Glutamatergic neuron (in vitro differentiated cells): ENCODE measurements around the gene RIC8B. TPM values are rescaled to one million over a fixed set of nuclear protein-coding genes. Genes with fewer than 3 reads are reported as not detected.

ENCODE experiments used
- DNase-seq: peaks from one replicate; pipeline ENCODE4 v3.0.0; 2022
- H3K27ac Mint-ChIP-seq: one replicate; pipeline ENCODE4 v1.8.0; 2020; ENCODE audit warnings: mild to moderate bottlenecking, mixed read lengths, inconsistent platforms; ENCODE audit not compliant: unreplicated experiment
- H3K27me3 Mint-ChIP-seq: one replicate; pipeline ENCODE4 v1.8.0; 2020; ENCODE audit warnings: mild to moderate bottlenecking, moderate library complexity, mixed read lengths, inconsistent platforms; ENCODE audit not compliant: unreplicated experiment
- H3K36me3 Mint-ChIP-seq: one replicate; pipeline ENCODE4 v1.8.0; 2020; ENCODE audit warnings: mild to moderate bottlenecking, mixed read lengths, inconsistent platforms; ENCODE audit not compliant: unreplicated experiment
- H3K4me1 Mint-ChIP-seq: one replicate; pipeline ENCODE4 v1.8.0; 2020; ENCODE audit warnings: mild to moderate bottlenecking, low read depth, mixed read lengths, inconsistent platforms; ENCODE audit not compliant: unreplicated experiment
- H3K4me3 Mint-ChIP-seq: one replicate; pipeline ENCODE4 v1.8.0; 2020; ENCODE audit warnings: mild to moderate bottlenecking, mixed read lengths, inconsistent platforms; ENCODE audit not compliant: unreplicated experiment
- H3K9me3 Mint-ChIP-seq: one replicate; pipeline ENCODE4 v1.8.0; 2020; ENCODE audit warnings: mild to moderate bottlenecking, moderate library complexity, mixed read lengths, inconsistent platforms; ENCODE audit not compliant: unreplicated experiment
- CTCF ChIP-seq: fragments of 200-600 bp; sonication (generic); IDR thresholded peaks from one replicate; pipeline ENCODE4 v1.5.0; 2021; ENCODE audit not compliant: partially characterized antibody, unreplicated experiment
- total RNA-seq: library from RNA; stranded (reverse); fragmentation: NEBNext Ultra II Directional; extraction: Animal tissue kit (Norgen Biotek cat#: 25700); gene quantifications from one replicate; pipeline ENCODE4 v1.2.1, GENCODE V29; 2021; ENCODE audit not compliant: unreplicated experiment

The RIC8B gene
- total RNA-seq, 1 donor from 2014 or later, result 21.3 TPM

GRCh38 chr12:106780010-106780631 lies 5.6 kb downstream of the RIC8B start:
- Mint-ChIP-seq H3K36me3 (no peaks in the 10 kb centered on the region), H3K27ac (no peak overlapping the region)

GRCh38 chr12:106782619-106783018 lies 8.1 kb downstream of the RIC8B start:
- DNase-seq, result no peak
- Mint-ChIP-seq H3K9me3 (peaks cover 2% of the 10 kb centered on the region), H3K4me3 (no peak overlapping the region), H3K27me3 (no peaks in the 10 kb centered on the region), H3K27ac (no peak overlapping the region), H3K36me3 (peaks cover 5% of the 10 kb centered on the region), H3K4me1 (no peaks in the 10 kb centered on the region)
- no peak for TF ChIP-seq CTCF

More at GRCh38 chr12:106780010-106780631, 5.6 kb downstream of the RIC8B start:
- Mint-ChIP-seq H3K27me3 (no peaks in the 10 kb centered on the region), H3K4me1 (peaks cover 9% of the 10 kb centered on the region), H3K9me3 (peaks cover 4% of the 10 kb centered on the region), H3K4me3 (no peak overlapping the region)
- no peak for TF ChIP-seq CTCF
- DNase-seq, result no peak

- no peak for TF ChIP-seq CTCF
- no peak for DNase-seq
- H3K4me3 Mint-ChIP-seq, result no peak overlapping the region
- H3K9me3 Mint-ChIP-seq, result peaks cover 2% of the 10 kb centered on the region
- H3K27me3 Mint-ChIP-seq, result no peaks in the 10 kb centered on the region
- peaks cover 5% of the 10 kb centered on the region for H3K36me3 Mint-ChIP-seq
- no peaks in the 10 kb centered on the region for H3K4me1 Mint-ChIP-seq
- no peak overlapping the region for H3K27ac Mint-ChIP-seq
These were observed 9.0 kb downstream of the RIC8B start for GRCh38 chr12:106783515-106783914.

GRCh38 chr12:106790020-106790419 lies 15.5 kb downstream of the RIC8B start:
- H3K4me1 Mint-ChIP-seq, result no peaks in the 10 kb centered on the region
- no peak overlapping the region for H3K27ac Mint-ChIP-seq
- no peaks in the 10 kb centered on the region for H3K9me3 Mint-ChIP-seq
- DNase-seq, result no peak
- no peak overlapping the region for H3K4me3 Mint-ChIP-seq
- peaks cover 14% of the 10 kb centered on the region for H3K36me3 Mint-ChIP-seq
- no peaks in the 10 kb centered on the region for H3K27me3 Mint-ChIP-seq
- no peak for TF ChIP-seq CTCF

GRCh38 chr12:106791531-106791930 lies 17.0 kb downstream of the RIC8B start:
- Mint-ChIP-seq H3K4me1 (no peaks in the 10 kb centered on the region), H3K4me3 (no peak overlapping the region), H3K27ac (no peak overlapping the region), H3K27me3 (no peaks in the 10 kb centered on the region), H3K9me3 (no peaks in the 10 kb centered on the region), H3K36me3 (peaks cover 14% of the 10 kb centered on the region)
- TF ChIP-seq CTCF, result no peak
- no peak for DNase-seq
